HUES48 (cell line): ENCODE measurements around the gene GPR68.
"Not testable (repeated sequence)": the region's sequence is repeated elsewhere in the genome, so short reads cannot be mapped to it uniquely, and the experiment has no call there.

Experiments used
- H3K27ac ChIP-seq: one replicate; pipeline ENCODE4 v1.7.0; 2013; ENCODE audit warnings: low read depth, low read length, inconsistent platforms
- H3K27me3 ChIP-seq: 2 replicates; pipeline ENCODE4 v1.6.1; 2013; ENCODE audit warnings: mild to moderate bottlenecking, low read length; ENCODE audit not compliant: control insufficient read depth, insufficient read depth
- H3K36me3 ChIP-seq: 2 replicates; pipeline ENCODE4 v1.6.1; 2013; ENCODE audit warnings: low read length; ENCODE audit not compliant: control insufficient read depth, insufficient read depth
- H3K4me1 ChIP-seq: 2 replicates; pipeline ENCODE4 v1.6.1; 2013; ENCODE audit warnings: mild to moderate bottlenecking, low read length; ENCODE audit not compliant: control insufficient read depth, insufficient read depth
- H3K4me3 ChIP-seq: 2 replicates; pipeline ENCODE4 v1.5.1; 2013; ENCODE audit warnings: mild to moderate bottlenecking, low read depth, low read length
- H3K9ac ChIP-seq: 2 replicates; pipeline ENCODE4 v1.6.1; 2013; ENCODE audit warnings: mild to moderate bottlenecking, low read depth, low read length, moderate library complexity
- H3K9me3 ChIP-seq: 2 replicates; pipeline ENCODE4 v1.6.1; 2013; ENCODE audit warnings: low read length; ENCODE audit not compliant: control insufficient read depth, insufficient read depth

The GPR68 gene

GRCh38 chr14:91272341-91273272 lies 28.1 kb upstream of the GPR68 start:
- Histone ChIP-seq H3K27me3 (no peaks in the 10 kb centered on the region), H3K9me3 (no peaks in the 10 kb centered on the region), H3K9ac (no peak overlapping the region), H3K27ac (no peak overlapping the region), H3K4me1 (no peaks in the 10 kb centered on the region), H3K36me3 (peaks cover 48% of the 10 kb centered on the region), H3K4me3 (no peak overlapping the region)

GRCh38 chr14:91271639-91272038 lies 27.1 kb upstream of the GPR68 start:
- H3K36me3 ChIP-seq, result peaks cover 39% of the 10 kb centered on the region

GRCh38 chr14:91270619-91271018 lies 26.1 kb upstream of the GPR68 start:
- no peaks in the 10 kb centered on the region for H3K9me3 ChIP-seq
- peaks cover 4% of the 10 kb centered on the region for H3K27me3 ChIP-seq
- H3K36me3 ChIP-seq, result peaks cover 32% of the 10 kb centered on the region
- no peaks in the 10 kb centered on the region for H3K4me1 ChIP-seq
- no peak overlapping the region for H3K9ac ChIP-seq
- H3K27ac ChIP-seq, result no peak overlapping the region
- H3K4me3 ChIP-seq, result no peak overlapping the region

More at GRCh38 chr14:91271639-91272038, 27.1 kb upstream of the GPR68 start:
- Histone ChIP-seq H3K27me3 (no peaks in the 10 kb centered on the region), H3K9me3 (no peaks in the 10 kb centered on the region), H3K27ac (no peak overlapping the region), H3K4me3 (no peak overlapping the region), H3K9ac (no peak overlapping the region), H3K4me1 (no peaks in the 10 kb centered on the region)

- H3K36me3 ChIP-seq, result peaks cover 32% of the 10 kb centered on the region
- H3K9ac ChIP-seq, result no peak overlapping the region
- H3K27ac ChIP-seq, result no peak overlapping the region
- H3K9me3 ChIP-seq, result no peaks in the 10 kb centered on the region
- peaks cover under 1% of the 10 kb centered on the region; the same call in 1 of the 2 replicates for H3K4me1 ChIP-seq
- peaks cover 9% of the 10 kb centered on the region for H3K27me3 ChIP-seq
- no peak overlapping the region for H3K4me3 ChIP-seq
Observed at GRCh38 chr14:91270188-91270587, 25.7 kb upstream of the GPR68 start.

GRCh38 chr14:91269076-91269991 lies 24.8 kb upstream of the GPR68 start:
- no peaks in the 10 kb centered on the region for H3K9me3 ChIP-seq
- peaks cover 6% of the 10 kb centered on the region; the same call in 1 of the 2 replicates for H3K4me1 ChIP-seq
- H3K36me3 ChIP-seq, result peaks cover 24% of the 10 kb centered on the region
- H3K4me3 ChIP-seq, result no peak overlapping the region
- H3K27me3 ChIP-seq, result peaks cover 17% of the 10 kb centered on the region
- no peak overlapping the region for H3K27ac ChIP-seq
- no peak overlapping the region for H3K9ac ChIP-seq

- Histone ChIP-seq H3K9me3 (no peaks in the 10 kb centered on the region), H3K4me1 (peaks cover 6% of the 10 kb centered on the region; the same call in 1 of the 2 replicates), H3K9ac (no peak overlapping the region), H3K4me3 (no peak overlapping the region), H3K36me3 (peaks cover 14% of the 10 kb centered on the region), H3K27ac (no peak overlapping the region), H3K27me3 (peaks cover 31% of the 10 kb centered on the region)
Observed at GRCh38 chr14:91267965-91268437, 23.5 kb upstream of the GPR68 start.

- not testable (repeated sequence) for H3K4me1 ChIP-seq, H3K36me3 ChIP-seq, H3K4me3 ChIP-seq, H3K27ac ChIP-seq, H3K9me3 ChIP-seq, H3K9ac ChIP-seq
- peaks cover 32% of the 10 kb centered on the region for H3K27me3 ChIP-seq
Observed at GRCh38 chr14:91266276-91266675, 21.8 kb upstream of the GPR68 start.

GRCh38 chr14:91265404-91265803 lies 20.9 kb upstream of the GPR68 start:
- no peaks in the 10 kb centered on the region for H3K9me3 ChIP-seq
- H3K9ac ChIP-seq, result no peak overlapping the region
- H3K4me1 ChIP-seq, result peaks cover 6% of the 10 kb centered on the region; the same call in 1 of the 2 replicates
- peaks cover 32% of the 10 kb centered on the region for H3K27me3 ChIP-seq
- no peaks in the 10 kb centered on the region for H3K36me3 ChIP-seq
- H3K4me3 ChIP-seq, result no peak overlapping the region
- H3K27ac ChIP-seq, result no peak overlapping the region

GRCh38 chr14:91264151-91265150 lies 19.9 kb upstream of the GPR68 start:
- Histone ChIP-seq H3K27me3 (peaks cover 32% of the 10 kb centered on the region), H3K9me3 (no peaks in the 10 kb centered on the region), H3K4me1 (peaks cover 6% of the 10 kb centered on the region; the same call in 1 of the 2 replicates), H3K27ac (no peak overlapping the region), H3K4me3 (peak overlapping the region; percentile 59), H3K36me3 (no peaks in the 10 kb centered on the region), H3K9ac (no peak overlapping the region)

GRCh38 chr14:91263329-91263728 lies 18.8 kb upstream of the GPR68 start:
- Histone ChIP-seq H3K4me1 (peaks cover 6% of the 10 kb centered on the region; the same call in 1 of the 2 replicates), H3K27me3 (peaks cover 32% of the 10 kb centered on the region), H3K4me3 (no peak overlapping the region), H3K9me3 (no peaks in the 10 kb centered on the region), H3K9ac (no peak overlapping the region), H3K27ac (no peak overlapping the region), H3K36me3 (no peaks in the 10 kb centered on the region)
